ENCODE measurements around the gene ABAT.

DNA sequence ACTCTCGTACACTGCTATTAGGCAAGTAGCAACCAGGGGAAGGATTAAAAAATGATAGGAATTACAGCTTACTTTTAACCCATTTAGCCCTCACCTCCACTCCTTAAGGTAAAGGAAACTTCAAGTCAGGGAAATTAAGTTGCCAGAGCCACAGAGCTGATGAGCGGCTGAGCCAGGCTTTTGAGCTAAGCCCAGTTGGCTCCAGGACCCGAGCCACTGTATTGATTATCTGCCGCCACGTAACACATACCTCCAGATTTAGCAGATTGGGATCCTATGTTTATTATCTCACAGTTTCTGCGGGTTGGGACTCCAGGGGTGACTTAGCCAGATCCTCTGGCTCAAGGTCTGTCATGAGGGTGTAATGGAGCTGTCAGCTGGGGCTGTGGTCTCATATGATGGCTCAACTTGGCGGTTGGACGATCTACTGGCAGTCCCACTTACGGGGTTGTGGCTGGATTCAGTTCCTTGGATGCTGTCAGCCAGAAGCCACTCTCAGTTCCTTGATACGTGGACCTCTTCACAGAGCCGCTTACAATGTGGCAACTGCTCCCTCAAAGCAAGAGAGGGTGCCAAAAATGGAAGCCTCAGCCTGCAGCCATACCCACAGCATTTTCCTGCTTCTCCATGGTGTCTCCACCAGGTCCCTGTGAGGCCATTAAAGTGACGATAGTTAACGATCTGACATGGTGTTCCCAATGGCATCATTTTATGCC, 65.7 kb downstream of the ABAT start:
- no peak for TF ChIP-seq CTCF (IDR thresholded peaks at IDR 0.05; ENCODE audit: low read length)
- no peak for TF ChIP-seq EZH2 (IDR thresholded peaks at IDR 0.05; ENCODE audit: borderline replicate concordance, low read length)

Data from OCI-LY1 (cell line).